UCSD-AML1 (cell line): Measurements from ENCODE around the gene CES4A.
"Not testable (repeated sequence)": the region's sequence is repeated elsewhere in the genome, so short reads cannot be mapped to it uniquely, and the experiment has no call there.

Source experiments
- DNase-seq: peaks from one replicate; lab custom pipeline; 2025; ENCODE audit not compliant: unreplicated experiment; lab: John Stamatoyannopoulos, UW

CES4A gene

DNA sequence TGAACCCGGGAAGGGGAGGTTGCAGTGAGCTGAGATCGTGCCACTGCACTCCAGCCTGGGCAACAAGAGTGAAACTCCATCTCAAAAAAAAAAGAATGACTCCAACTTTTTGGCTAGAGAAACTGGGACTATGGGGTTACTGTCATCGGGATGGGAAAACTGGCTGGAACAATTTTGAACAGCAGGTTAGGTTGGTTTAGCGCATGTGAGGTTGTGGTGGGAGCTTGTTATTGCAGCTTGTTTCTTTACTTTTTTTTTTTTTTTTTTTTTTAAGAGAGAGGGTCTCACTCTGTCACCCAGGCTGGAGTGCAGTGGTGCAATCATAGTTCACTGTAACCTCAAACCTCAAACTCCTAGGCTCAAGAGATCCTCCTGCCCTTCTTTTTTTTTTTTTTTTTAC lies 53.1 kb downstream of the CES4A start:
- DNase-seq, result not testable (repeated sequence)

DNA sequence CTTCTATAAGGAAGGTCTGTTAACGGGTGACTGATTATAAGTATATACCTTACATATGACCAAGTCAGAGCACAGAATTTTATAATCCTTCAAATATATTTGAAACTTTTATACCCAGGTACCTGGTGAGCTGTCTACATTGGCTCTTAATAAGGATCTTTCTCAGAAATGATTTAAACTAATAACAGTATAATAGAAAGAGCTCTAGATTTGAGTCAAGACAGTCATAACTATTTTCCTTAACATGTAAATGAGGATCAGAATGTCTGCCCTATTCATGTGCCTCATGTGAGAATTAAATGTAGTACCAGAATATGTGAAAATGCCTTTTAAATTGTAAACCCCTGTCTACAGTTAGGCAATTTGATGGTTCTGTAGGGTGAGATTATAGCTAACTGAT lies 55.0 kb downstream of the CES4A start:
- DNase-seq, result no peak

DNA sequence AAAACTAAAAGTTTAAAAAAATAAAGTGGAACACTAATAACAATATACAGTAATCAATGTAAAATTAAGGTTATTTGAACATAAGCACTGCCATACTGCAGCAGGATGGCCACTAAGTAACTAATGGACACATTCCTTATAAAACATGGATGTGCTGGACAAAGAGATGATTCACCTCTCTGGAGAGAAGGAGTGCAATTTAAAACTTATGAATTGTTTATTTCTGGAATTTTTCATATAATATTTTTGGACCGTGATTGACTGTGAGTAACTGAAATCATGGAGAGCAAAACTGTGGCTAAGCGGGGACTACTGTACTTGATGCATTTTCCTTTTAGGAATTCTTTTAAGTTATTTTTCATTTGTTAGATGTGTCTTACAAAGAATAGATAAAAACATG lies 62.4 kb downstream of the CES4A start:
- no peak for DNase-seq

DNA sequence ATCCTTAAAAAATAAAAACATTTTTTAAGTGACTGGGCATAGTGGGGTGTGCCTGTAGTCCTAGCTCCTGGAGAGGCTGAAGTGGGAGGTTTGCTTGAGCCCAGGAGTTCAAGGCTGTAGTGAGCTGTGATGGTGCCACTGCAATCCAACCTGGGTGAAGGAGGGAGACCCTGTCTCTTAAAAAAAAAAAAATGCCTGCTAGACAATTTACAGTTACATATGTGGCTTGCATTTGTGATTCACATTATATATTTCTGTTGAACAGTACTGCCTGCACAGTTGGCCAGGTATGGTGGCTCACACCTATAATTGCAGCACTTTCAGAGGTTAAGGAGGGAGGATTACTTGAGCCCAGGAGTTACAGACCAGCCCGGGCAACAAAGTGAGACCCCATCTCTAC lies 64.0 kb downstream of the CES4A start:
- no peak for DNase-seq

DNA sequence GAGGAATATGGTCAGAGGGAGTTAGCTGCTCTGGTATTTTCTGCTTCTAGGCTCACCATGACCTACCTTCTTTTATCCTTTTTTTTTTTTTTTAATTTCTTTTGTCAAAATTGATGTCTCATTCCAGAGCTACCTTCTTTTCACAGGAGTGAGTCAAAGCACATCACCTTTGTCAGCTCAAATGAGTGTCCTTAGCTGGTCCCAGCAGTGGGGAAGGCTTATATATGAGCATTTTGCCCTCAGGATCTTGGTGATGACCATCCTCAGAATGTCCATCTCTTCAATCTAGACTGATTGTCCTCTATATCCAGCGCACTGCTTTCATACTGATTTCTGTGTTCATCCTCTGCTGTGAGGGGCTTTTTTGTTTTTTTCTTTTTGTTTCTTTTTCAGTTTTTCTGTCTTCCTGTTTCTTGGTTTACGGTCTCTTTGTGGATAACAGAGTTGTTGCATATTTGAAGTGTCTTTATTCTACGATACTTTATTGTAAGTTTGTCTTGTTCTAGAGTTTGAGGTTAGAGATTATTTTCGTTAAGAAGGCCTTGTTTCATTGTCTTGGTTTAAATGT lies 65.5 kb downstream of the CES4A start:
- no peak for DNase-seq

DNA sequence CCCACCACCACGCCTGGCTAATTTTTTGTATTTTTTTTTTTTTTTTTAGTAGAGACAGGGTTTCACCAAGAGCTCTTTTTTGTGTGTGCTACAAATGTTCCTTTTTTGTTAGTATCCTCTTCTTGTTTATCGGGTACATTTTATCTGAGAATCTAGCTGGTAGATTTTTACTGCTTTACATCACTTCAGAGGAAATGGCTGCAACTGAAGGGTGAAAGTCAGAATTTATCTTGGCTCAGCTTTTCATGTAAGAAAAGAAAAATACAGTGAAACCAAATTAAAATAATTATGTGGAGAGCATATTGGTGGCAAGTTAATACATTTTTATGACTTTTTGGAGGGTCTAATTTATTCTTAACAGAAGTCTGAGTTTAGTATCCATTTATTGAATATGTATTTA lies 66.5 kb downstream of the CES4A start:
- DNase-seq, result no peak

DNA sequence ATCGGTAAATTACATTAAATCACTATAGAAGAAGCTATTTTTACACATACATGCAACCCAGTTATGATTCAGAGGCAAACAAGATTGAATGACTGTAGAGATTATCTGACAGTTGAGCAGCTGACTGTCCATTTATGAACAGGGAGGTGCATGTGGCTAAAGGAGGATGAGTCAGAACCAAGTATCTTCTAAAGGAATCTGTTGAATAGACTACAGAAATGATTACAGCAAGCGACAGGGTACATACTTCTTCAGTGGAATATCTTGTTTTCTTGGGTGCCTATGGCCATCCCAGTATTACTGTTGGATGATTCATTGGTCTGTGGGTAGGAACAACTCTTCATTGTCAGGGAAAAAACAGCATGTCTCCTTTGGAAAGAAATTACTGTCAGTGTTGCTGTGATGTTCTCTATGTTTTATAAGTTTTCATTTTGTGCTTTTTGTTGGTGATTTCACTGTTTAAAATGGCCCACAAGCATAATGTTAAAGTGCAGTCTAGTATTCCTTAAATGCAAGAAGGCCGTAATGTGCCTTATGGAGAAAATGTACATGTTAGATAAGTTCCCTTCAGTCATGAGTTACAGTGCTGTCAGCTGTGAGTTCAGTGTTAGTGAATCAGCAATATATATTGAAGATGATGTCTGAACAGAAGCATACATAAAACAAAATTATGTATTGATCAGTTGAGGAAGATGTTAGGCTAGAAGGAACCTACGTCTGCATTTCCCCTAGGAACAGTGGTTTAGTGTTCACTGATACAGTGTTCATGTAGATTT lies 67.5 kb downstream of the CES4A start:
- DNase-seq, result no peak
